HFFc6 (cell line): Measurements from ENCODE around the gene ZNF543. TPM values are rescaled to one million over a fixed set of nuclear protein-coding genes. Genes with fewer than 3 reads are reported as not detected.
"Not testable (repeated sequence)": the region's sequence is repeated elsewhere in the genome, so short reads cannot be mapped to it uniquely, and the experiment has no call there.

ENCODE experiments used
- DNase-seq: peaks from one replicate; pipeline ENCODE4 v3.0.0-alpha.2; 2018
- H3K27ac Mint-ChIP-seq: 2 replicates; pipeline ENCODE4 v1.8.0; 2020; ENCODE audit warnings: mild to moderate bottlenecking, mixed read lengths
- H3K27me3 Mint-ChIP-seq: 2 replicates; pipeline ENCODE4 v1.8.0; 2021; ENCODE audit warnings: mild to moderate bottlenecking, moderate library complexity, mixed read lengths; ENCODE audit not compliant: insufficient read depth
- H3K36me3 Mint-ChIP-seq: 2 replicates; pipeline ENCODE4 v1.8.0; 2021; ENCODE audit warnings: low read depth, mixed read lengths
- H3K4me1 Mint-ChIP-seq: 2 replicates; pipeline ENCODE4 v1.8.0; 2020; ENCODE audit warnings: low read depth, mixed read lengths
- H3K4me3 Mint-ChIP-seq: 2 replicates; pipeline ENCODE4 v1.8.0; 2020; ENCODE audit warnings: mild to moderate bottlenecking, moderate library complexity, mixed read lengths
- H3K9me3 Mint-ChIP-seq: 2 replicates; pipeline ENCODE4 v1.8.0; 2020; ENCODE audit warnings: mild to moderate bottlenecking, mixed read lengths
- total RNA-seq, 6 experiments: library from RNA; stranded (reverse); fragmentation: NEBNext Ultra II Directional; extraction: Animal tissue kit (Norgen Biotek cat#: 25700); gene quantifications; 2 replicates in 1 of 6; 3 replicates in 5 of 6; pipeline ENCODE4 v1.2.3, GENCODE V29; 2021
- TF ChIP-seq, protein P1 (sequence below): fragments of 200-600 bp; sonication (generic); IDR thresholded peaks from 2 replicates; pipeline ENCODE4 v1.5.0; 2021; ENCODE audit warnings: antibody characterized with exemption, mild to moderate bottlenecking

Gene ZNF543
- total RNA-seq, 6 experiments from 2014 or later, result 4.6 to 5.2 (median 4.8) TPM

DNA sequence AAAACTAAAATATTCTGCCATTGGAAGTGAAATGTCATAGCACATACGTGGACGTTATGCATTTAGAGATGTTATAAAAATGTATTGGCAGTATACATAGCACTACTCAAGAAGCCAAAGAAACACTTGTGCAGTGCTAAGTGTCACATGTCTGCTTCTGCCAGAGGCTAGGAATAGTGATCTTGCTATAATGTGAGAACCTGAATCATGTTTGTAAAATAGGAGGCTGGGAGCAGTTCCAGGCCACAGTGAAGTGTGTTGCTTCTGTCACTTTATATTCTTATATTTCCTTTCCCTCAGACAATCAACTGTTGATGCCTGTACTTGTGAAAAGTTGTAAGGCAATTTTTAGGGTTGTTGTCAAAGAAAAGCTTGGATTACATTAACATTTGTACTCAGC lies 46.5 kb downstream of the ZNF543 start:
- peaks cover 41% of the 10 kb centered on the region for H3K36me3 Mint-ChIP-seq
- peaks cover 17% of the 10 kb centered on the region for H3K4me1 Mint-ChIP-seq
- no peak overlapping the region for H3K27ac Mint-ChIP-seq
- no peak for DNase-seq
- H3K9me3 Mint-ChIP-seq, result peaks cover 6% of the 10 kb centered on the region
- H3K4me3 Mint-ChIP-seq, result no peak overlapping the region
- H3K27me3 Mint-ChIP-seq, result peaks cover 2% of the 10 kb centered on the region; the same call in 1 of the 2 replicates
- TF ChIP-seq, protein P1, sequence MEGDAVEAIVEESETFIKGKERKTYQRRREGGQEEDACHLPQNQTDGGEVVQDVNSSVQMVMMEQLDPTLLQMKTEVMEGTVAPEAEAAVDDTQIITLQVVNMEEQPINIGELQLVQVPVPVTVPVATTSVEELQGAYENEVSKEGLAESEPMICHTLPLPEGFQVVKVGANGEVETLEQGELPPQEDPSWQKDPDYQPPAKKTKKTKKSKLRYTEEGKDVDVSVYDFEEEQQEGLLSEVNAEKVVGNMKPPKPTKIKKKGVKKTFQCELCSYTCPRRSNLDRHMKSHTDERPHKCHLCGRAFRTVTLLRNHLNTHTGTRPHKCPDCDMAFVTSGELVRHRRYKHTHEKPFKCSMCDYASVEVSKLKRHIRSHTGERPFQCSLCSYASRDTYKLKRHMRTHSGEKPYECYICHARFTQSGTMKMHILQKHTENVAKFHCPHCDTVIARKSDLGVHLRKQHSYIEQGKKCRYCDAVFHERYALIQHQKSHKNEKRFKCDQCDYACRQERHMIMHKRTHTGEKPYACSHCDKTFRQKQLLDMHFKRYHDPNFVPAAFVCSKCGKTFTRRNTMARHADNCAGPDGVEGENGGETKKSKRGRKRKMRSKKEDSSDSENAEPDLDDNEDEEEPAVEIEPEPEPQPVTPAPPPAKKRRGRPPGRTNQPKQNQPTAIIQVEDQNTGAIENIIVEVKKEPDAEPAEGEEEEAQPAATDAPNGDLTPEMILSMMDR, result no peak

DNA sequence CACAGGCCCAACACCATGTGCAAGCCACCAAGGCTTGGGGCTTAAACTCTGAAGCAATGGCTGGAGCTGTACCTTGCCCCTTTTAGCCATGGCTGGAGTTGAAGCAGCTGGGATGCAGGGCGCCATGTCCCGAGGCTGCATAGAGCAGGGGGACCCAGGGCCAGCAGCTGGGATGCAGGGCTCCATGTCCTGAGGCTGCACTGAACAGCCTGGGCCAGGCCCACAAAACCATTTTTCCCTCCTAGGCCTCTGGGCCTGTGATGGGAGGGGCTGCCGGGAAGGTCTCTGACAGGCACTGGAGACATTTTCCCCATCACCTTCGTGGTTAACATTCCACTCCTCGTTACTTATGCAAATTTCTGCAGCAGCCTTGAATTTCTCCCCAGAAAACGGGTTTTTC lies 53.9 kb downstream of the ZNF543 start:
- peaks cover 97% of the 10 kb centered on the region for H3K36me3 Mint-ChIP-seq
- TF ChIP-seq, protein P1, result no peak
- H3K4me1 Mint-ChIP-seq, result no peaks in the 10 kb centered on the region
- H3K27me3 Mint-ChIP-seq, result peaks cover 2% of the 10 kb centered on the region; the same call in 1 of the 2 replicates
- peaks cover 64% of the 10 kb centered on the region for H3K9me3 Mint-ChIP-seq
- DNase-seq, result no peak
- no peak overlapping the region for H3K27ac Mint-ChIP-seq
- H3K4me3 Mint-ChIP-seq, result no peak overlapping the region

DNA sequence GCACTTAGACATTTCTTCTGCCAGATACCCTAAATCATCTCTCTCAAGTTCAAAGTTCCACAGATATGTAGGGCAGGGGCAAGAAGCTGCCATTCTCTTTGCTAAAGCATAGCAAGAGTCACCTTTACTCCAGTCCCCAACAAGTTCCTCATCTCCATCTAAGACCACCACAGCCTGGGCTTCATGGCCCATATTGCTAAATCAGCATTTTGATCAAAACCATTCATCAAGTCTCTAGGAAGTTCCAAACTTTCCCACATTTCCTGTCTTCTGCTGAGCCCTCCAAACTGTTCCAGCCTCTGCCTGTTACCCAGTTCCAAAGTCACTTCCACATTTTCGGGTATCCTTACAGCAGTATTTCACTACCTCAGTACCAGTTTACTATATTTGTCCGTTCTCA lies 54.4 kb downstream of the ZNF543 start:
- Mint-ChIP-seq H3K9me3 (peaks cover 69% of the 10 kb centered on the region), H3K36me3 (peaks cover 98% of the 10 kb centered on the region)

DNA sequence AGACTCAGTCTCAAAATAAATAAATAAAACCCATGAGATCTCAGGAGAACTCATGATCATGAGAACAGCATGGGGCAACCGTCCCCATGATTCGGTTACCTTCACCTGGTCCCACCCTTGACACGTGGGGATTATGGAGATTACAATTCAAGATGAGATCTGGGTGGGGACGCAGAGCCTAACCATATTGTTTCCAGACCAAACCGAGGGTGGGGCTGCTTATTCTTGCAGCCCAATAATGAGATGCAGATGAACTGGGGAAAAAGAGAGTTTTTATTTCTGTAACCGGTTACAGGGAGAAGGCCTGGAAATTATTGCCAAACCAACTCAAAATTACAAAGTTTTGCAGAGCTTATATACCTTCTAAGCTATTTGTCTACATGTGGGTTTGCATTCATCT lies 55.9 kb downstream of the ZNF543 start:
- H3K27ac Mint-ChIP-seq, result no peak overlapping the region
- H3K36me3 Mint-ChIP-seq, result peaks cover 94% of the 10 kb centered on the region
- H3K9me3 Mint-ChIP-seq, result peaks cover 75% of the 10 kb centered on the region
- DNase-seq, result no peak
- no peak overlapping the region for H3K4me3 Mint-ChIP-seq
- H3K4me1 Mint-ChIP-seq, result no peaks in the 10 kb centered on the region
- H3K27me3 Mint-ChIP-seq, result no peaks in the 10 kb centered on the region
- TF ChIP-seq, protein P1, result no peak

More for the DNA sequence above, 54.4 kb downstream of the ZNF543 start:
- not testable (repeated sequence) for DNase-seq, H3K4me3 Mint-ChIP-seq, H3K27ac Mint-ChIP-seq, H3K27me3 Mint-ChIP-seq, H3K4me1 Mint-ChIP-seq

DNA sequence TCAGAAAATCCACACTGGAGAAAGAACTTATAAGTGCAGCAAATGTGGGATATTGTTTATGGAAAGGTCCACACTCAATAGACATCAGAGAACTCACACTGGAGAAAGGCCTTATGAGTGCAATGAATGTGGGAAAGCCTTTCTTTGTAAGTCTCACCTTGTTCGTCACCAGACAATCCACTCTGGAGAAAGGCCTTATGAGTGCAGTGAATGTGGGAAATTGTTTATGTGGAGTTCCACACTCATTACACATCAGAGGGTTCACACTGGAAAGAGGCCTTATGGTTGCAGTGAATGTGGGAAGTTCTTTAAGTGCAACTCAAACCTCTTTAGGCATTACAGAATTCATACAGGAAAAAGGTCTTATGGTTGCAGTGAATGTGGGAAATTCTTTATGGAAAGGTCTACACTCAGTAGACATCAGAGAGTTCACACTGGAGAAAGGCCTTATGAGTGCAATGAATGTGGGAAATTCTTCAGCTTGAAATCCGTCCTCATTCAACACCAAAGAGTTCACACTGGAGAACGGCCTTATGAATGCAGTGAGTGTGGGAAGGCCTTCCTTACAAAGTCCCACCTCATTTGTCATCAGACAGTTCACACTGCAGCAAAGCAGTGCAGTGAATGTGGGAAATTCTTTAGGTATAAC lies 57.4 kb downstream of the ZNF543 start:
- DNase-seq, result no peak
- Mint-ChIP-seq H3K36me3 (peaks cover 79% of the 10 kb centered on the region), H3K27ac (no peak overlapping the region), H3K4me3 (no peak overlapping the region), H3K27me3 (no peaks in the 10 kb centered on the region), H3K4me1 (no peaks in the 10 kb centered on the region), H3K9me3 (peaks cover 75% of the 10 kb centered on the region)
- TF ChIP-seq, protein P1, result no peak

Other genes with a start within 250 kb of the ZNF543 start
- gene USP29, start 200.5 kb upstream of the ZNF543 start, total RNA-seq, result not detected
- gene ZIM3, start 175.3 kb upstream of the ZNF543 start, total RNA-seq, result not detected
- not detected for gene DUXA, start 153.0 kb upstream of the ZNF543 start, total RNA-seq
- 10 to 100 TPM; 20.1 to 23.1 (median 22.6) TPM for gene ZNF264, start 129.0 kb upstream of the ZNF543 start, total RNA-seq
- gene AURKC, start 89.4 kb upstream of the ZNF543 start, total RNA-seq, result 1 to 10 TPM in 1 of 6 experiments, under 1 TPM in 4, not detected in 1; 0.31 to 1.1 (median 0.48) TPM
- gene ZNF805, start 79.8 kb upstream of the ZNF543 start, total RNA-seq, result 10 to 100 TPM; 10.7 to 12.8 (median 11.9) TPM
- gene ZNF460, start 40.0 kb upstream of the ZNF543 start, total RNA-seq, result 10 to 100 TPM; 17.3 to 39.5 (median 22.2) TPM
- 1 to 10 TPM; 7.1 to 8.1 (median 7.7) TPM for gene ZNF304, start 30.8 kb downstream of the ZNF543 start, total RNA-seq
- gene TRAPPC2B, start 43.1 kb downstream of the ZNF543 start, total RNA-seq, result 1 to 10 TPM; 7.3 to 8.5 (median 8.2) TPM
- gene ZNF547, start 43.1 kb downstream of the ZNF543 start, total RNA-seq, result 1 to 10 TPM; 1.5 to 2.9 (median 1.7) TPM
- gene ZNF548, start 69.4 kb downstream of the ZNF543 start, total RNA-seq, result 10 to 100 TPM in 1 of 6 experiments, 1 to 10 TPM in 5; 8.0 to 10.4 (median 9.2) TPM
- gene ZNF17, start 90.7 kb downstream of the ZNF543 start, total RNA-seq, result 1 to 10 TPM; 6.4 to 8.1 (median 7.0) TPM
- gene ZNF749, start 114.9 kb downstream of the ZNF543 start, total RNA-seq, result 1 to 10 TPM; 4.8 to 8.0 (median 6.6) TPM
- gene VN1R1, start 136.7 kb downstream of the ZNF543 start, total RNA-seq, result under 1 TPM; 0.12 to 0.46 (median 0.17) TPM
- 1 to 10 TPM; 2.3 to 5.9 (median 4.7) TPM for gene ZNF772, start 157.1 kb downstream of the ZNF543 start, total RNA-seq
- gene ZNF419, start 167.3 kb downstream of the ZNF543 start, total RNA-seq, result 10 to 100 TPM in 2 of 6 experiments, 1 to 10 TPM in 4; 6.3 to 10.6 (median 7.3) TPM
- 1 to 10 TPM; 5.7 to 8.0 (median 6.8) TPM for gene ZNF773, start 179.5 kb downstream of the ZNF543 start, total RNA-seq
- 1 to 10 TPM; 3.0 to 4.0 (median 3.7) TPM for gene ZNF549, start 206.9 kb downstream of the ZNF543 start, total RNA-seq
- gene ZNF550, start 239.4 kb downstream of the ZNF543 start, total RNA-seq, result 1 to 10 TPM; 4.8 to 8.5 (median 5.6) TPM